ENCODE measurements around the gene IFITM5.

Gene IFITM5

DNA sequence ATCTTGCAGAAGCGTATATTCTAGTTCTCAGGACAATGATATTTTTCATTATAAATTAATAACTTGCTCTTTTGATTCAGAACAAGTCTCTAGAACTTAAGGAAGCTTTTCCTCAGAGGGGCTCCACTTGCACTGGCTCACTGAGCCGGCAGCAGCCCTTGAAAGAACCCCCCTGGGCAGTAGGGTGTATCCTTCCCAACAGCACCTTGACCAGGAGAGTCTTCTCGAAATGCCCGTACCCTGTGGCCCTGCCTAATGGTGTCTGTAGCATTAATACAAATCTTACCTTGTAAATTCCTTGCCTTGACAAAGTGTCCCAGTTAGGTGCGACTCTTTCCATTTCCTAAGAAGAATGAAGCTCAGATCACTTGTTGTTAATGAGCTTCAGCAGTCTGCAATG lies 49.1 kb downstream of the IFITM5 start:
- CTCF ChIA-PET = interaction anchor here (0.6 to 3.7 kb wide), 35 partner anchors 9 to 207 kb away, joined by 3 to 35 read pairs (median 6); partner anchors contain the start of genes BET1L, IFITM2, NLRP6 and PGGHG
- POLR2A ChIA-PET = interaction anchor here (1.1 kb wide), 1 partner anchor 43 kb away, joined by 4 read pairs; the partner anchor contains the start of genes BET1L and RIC8A

DNA sequence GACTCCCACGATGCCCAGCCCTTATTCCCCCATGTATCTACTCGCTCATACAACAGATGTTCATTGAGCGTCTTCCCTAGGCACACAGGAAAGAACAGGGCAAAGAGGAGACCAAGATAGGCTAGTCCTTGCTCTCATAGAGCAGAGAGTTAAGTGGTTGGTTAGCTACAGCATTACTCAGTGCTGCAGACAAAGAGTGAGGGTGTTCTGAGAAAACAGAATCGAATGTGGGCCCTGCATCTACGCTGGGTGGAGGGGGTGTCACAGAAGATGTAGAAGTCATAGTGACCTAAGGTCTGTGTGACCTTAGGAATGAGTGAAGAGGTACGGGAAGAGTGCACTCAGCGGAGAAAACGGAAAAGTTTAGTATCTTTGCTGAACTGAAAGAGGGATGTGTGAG lies 50.3 kb downstream of the IFITM5 start:
- Histone ChIP-seq H3K36me3 (ENCODE audit: control insufficient read depth in 2 of 2, insufficient read depth in 1 of 2, low read length in 2 of 2) (peaks cover 5 to 95% of the 10 kb centered on the region in 2 experiments), H3K27ac (ENCODE audit: extremely low read depth, low read depth, low read length) (no peak overlapping the region), H3K9me3 (ENCODE audit: control insufficient read depth, insufficient read depth, low read depth, low read length) (no peaks in the 10 kb centered on the region), H3K4me1 (ENCODE audit: control insufficient read depth, insufficient read depth, low read length) (no peaks in the 10 kb centered on the region), H3K4me3 (ENCODE audit: low read depth, low read length) (no peak overlapping the region)
- POLR2A ChIA-PET = interaction anchor here (1.0 kb wide), 1 partner anchor 42 kb away, joined by 3 read pairs; the partner anchor contains the start of genes BET1L and RIC8A
- TF ChIP-seq ZNF221 (tag by site-specific recombination; IDR thresholded peaks at IDR 0.05; ENCODE audit: borderline replicate concordance) (no peak), ZNF292 (tag by site-specific recombination; IDR thresholded peaks at IDR 0.05; ENCODE audit: borderline replicate concordance, low read depth) (no peak), ZNF670 (tag by site-specific recombination; IDR thresholded peaks at IDR 0.05; ENCODE audit: low read depth) (no peak), ZNF223 (tag by site-specific recombination; IDR thresholded peaks at IDR 0.05) (no peak), ZNF138 (tag by site-specific recombination; IDR thresholded peaks at IDR 0.05; ENCODE audit: borderline replicate concordance) (no peak), ZNF112 (tag by site-specific recombination; IDR thresholded peaks at IDR 0.05) (no peak), ZNF324 (tag by site-specific recombination; IDR thresholded peaks at IDR 0.05) (no peak), ZNF561 (tag by site-specific recombination; IDR thresholded peaks at IDR 0.05; ENCODE audit: borderline replicate concordance) (no peak), OSR2 (tag by site-specific recombination; IDR thresholded peaks at IDR 0.05) (no peak)
- CTCF ChIA-PET = interaction anchor here (1.3 to 3.7 kb wide), 3 partner anchors 10 to 57 kb away, joined by 5 to 30 read pairs (median 28); partner anchors contain the start of genes IFITM2 and NLRP6

More for the DNA sequence above, 49.1 kb downstream of the IFITM5 start:
- Histone ChIP-seq H3K4me3 (ENCODE audit: low read depth, low read length) (no peak overlapping the region), H3K27ac (ENCODE audit: extremely low read depth, low read depth, low read length) (no peak overlapping the region), H3K4me1 (ENCODE audit: control insufficient read depth, insufficient read depth, low read length) (no peaks in the 10 kb centered on the region), H3K36me3 (ENCODE audit: control insufficient read depth in 2 of 2, insufficient read depth in 1 of 2, low read length in 2 of 2) (peaks cover 5 to 84% of the 10 kb centered on the region in 2 experiments), H3K9me3 (ENCODE audit: control insufficient read depth, insufficient read depth, low read depth, low read length) (no peaks in the 10 kb centered on the region)
- TF ChIP-seq, protein P1, sequence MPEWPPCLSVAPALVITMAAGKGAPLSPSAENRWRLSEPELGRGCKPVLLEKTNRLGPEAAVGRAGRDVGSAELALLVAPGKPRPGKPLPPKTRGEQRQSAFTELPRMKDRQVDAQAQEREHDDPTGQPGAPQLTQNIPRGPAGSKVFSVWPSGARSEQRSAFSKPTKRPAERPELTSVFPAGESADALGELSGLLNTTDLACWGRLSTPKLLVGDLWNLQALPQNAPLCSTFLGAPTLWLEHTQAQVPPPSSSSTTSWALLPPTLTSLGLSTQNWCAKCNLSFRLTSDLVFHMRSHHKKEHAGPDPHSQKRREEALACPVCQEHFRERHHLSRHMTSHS (tag by site-specific recombination; IDR thresholded peaks at IDR 0.05) = no peak
- TF ChIP-seq ZNF311 (tag by site-specific recombination; IDR thresholded peaks at IDR 0.05; ENCODE audit: borderline replicate concordance) (no peak), ZNF423 (tag by site-specific recombination; IDR thresholded peaks at IDR 0.05) (no peak), ZFP41 (tag by site-specific recombination; IDR thresholded peaks at IDR 0.05; ENCODE audit: borderline replicate concordance) (no peak), SALL2 (tag by site-specific recombination; IDR thresholded peaks at IDR 0.05; ENCODE audit: borderline replicate concordance) (no peak), ZNF121 (tag by site-specific recombination; IDR thresholded peaks at IDR 0.05) (no peak), BCL11B (tag by site-specific recombination; IDR thresholded peaks at IDR 0.05; ENCODE audit: low read depth) (no peak), ZNF677 (tag by site-specific recombination; IDR thresholded peaks at IDR 0.05) (no peak), KLF16 (tag by site-specific recombination; IDR thresholded peaks at IDR 0.05) (no peak), ZNF510 (tag by site-specific recombination; IDR thresholded peaks at IDR 0.05; ENCODE audit: insufficient replicate concordance) (no peak), ZBTB7A (tag by site-specific recombination; IDR thresholded peaks at IDR 0.05; ENCODE audit: low read depth) (no peak)
- TF ChIP-seq, protein P2, sequence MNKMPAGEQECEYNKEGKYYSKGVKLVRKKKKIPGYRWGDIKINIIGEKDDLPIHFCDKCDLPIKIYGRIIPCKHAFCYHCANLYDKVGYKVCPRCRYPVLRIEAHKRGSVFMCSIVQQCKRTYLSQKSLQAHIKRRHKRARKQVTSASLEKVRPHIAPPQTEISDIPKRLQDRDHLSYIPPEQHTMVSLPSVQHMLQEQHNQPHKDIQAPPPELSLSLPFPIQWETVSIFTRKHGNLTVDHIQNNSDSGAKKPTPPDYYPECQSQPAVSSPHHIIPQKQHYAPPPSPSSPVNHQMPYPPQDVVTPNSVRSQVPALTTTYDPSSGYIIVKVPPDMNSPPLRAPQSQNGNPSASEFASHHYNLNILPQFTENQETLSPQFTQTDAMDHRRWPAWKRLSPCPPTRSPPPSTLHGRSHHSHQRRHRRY (tag by site-specific recombination; IDR thresholded peaks at IDR 0.05) = no peak
- TF ChIP-seq, protein P3, sequence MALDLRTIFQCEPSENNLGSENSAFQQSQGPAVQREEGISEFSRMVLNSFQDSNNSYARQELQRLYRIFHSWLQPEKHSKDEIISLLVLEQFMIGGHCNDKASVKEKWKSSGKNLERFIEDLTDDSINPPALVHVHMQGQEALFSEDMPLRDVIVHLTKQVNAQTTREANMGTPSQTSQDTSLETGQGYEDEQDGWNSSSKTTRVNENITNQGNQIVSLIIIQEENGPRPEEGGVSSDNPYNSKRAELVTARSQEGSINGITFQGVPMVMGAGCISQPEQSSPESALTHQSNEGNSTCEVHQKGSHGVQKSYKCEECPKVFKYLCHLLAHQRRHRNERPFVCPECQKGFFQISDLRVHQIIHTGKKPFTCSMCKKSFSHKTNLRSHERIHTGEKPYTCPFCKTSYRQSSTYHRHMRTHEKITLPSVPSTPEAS (tag by site-specific recombination; IDR thresholded peaks at IDR 0.05) = no peak
- TF ChIP-seq, protein P4, sequence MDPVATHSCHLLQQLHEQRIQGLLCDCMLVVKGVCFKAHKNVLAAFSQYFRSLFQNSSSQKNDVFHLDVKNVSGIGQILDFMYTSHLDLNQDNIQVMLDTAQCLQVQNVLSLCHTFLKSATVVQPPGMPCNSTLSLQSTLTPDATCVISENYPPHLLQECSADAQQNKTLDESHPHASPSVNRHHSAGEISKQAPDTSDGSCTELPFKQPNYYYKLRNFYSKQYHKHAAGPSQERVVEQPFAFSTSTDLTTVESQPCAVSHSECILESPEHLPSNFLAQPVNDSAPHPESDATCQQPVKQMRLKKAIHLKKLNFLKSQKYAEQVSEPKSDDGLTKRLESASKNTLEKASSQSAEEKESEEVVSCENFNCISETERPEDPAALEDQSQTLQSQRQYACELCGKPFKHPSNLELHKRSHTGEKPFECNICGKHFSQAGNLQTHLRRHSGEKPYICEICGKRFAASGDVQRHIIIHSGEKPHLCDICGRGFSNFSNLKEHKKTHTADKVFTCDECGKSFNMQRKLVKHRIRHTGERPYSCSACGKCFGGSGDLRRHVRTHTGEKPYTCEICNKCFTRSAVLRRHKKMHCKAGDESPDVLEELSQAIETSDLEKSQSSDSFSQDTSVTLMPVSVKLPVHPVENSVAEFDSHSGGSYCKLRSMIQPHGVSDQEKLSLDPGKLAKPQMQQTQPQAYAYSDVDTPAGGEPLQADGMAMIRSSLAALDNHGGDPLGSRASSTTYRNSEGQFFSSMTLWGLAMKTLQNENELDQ (tag by site-specific recombination; IDR thresholded peaks at IDR 0.05; ENCODE audit: low read depth) = no peak
- TF ChIP-seq, protein P5, sequence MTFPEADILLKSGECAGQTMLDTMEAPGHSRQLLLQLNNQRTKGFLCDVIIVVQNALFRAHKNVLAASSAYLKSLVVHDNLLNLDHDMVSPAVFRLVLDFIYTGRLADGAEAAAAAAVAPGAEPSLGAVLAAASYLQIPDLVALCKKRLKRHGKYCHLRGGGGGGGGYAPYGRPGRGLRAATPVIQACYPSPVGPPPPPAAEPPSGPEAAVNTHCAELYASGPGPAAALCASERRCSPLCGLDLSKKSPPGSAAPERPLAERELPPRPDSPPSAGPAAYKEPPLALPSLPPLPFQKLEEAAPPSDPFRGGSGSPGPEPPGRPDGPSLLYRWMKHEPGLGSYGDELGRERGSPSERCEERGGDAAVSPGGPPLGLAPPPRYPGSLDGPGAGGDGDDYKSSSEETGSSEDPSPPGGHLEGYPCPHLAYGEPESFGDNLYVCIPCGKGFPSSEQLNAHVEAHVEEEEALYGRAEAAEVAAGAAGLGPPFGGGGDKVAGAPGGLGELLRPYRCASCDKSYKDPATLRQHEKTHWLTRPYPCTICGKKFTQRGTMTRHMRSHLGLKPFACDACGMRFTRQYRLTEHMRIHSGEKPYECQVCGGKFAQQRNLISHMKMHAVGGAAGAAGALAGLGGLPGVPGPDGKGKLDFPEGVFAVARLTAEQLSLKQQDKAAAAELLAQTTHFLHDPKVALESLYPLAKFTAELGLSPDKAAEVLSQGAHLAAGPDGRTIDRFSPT (tag by site-specific recombination; IDR thresholded peaks at IDR 0.05) = no peak

Measured in HEK293 (cell line).